GM19238 (cell line): ENCODE results near the gene SAYSD1.
A peak's percentile ranks its signal among the peaks of the same experiment; 100 is the strongest.
"Not testable (repeated sequence)": the region's sequence is repeated elsewhere in the genome, so short reads cannot be mapped to it uniquely, and the experiment has no call there.

Source experiments
- DNase-seq: peaks from one replicate; pipeline ENCODE4 v3.0.0; 2011; ENCODE audit warnings: low spot score; ENCODE audit not compliant: insufficient read length

The SAYSD1 gene

GRCh38 chr6:39114704-39115599 lies at the start of gene SAYSD1:
SAYSD1 (minus strand) TSS chr6:39115186; CDS start chr6:39115089, 97 bp downstream.
- peak; percentile 89 for DNase-seq

GRCh38 chr6:39157511-39157910 lies 42.5 kb upstream of the SAYSD1 start:
- DNase-seq: no peak

DNA sequence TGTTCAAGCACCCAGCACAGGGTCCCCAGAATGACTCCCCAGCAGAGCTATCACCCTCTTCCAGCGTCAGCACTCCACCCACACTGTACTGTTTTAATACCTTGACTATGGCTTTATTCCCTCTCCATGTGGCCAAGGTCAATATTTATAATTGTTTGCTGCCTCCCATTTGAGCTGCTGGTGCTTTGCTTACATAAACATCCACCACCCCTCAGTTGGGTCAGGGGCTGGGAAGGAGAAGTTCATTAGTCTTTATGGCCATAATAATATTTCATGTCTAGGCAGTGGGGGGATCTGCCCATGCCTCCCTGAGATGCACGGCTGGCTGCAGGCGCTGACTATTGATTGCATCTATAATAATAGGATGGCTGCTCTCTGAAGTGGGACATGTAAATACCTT lies 41.8 kb upstream of the SAYSD1 start:
- no peak for DNase-seq

- DNase-seq: no peak
Measured at GRCh38 chr6:39154705-39155104, 39.7 kb upstream of the SAYSD1 start.

- DNase-seq: no peak
Measured at GRCh38 chr6:39153766-39154397, 38.9 kb upstream of the SAYSD1 start.

DNA sequence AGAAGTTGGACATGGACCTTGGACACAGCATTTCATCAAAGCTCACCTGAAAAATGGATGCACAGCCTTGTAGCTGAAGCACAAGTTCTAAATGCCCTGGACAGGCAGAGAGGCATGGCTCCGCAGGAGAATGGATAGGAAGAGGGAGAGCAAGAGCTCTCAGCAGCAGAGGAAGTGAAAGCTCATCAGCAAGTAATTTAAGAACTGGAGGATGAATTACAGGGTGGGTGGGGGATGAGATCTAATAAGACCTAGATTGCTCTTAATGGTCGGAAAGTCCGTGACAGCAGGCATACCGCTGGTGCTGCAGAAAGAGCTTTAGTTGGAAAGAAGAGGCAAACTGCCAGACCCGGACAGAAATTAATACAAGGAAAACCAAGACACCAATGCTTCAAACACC lies 37.3 kb upstream of the SAYSD1 start:
- DNase-seq: no peak

- DNase-seq: no peak
Measured at GRCh38 chr6:39151211-39151610, 36.2 kb upstream of the SAYSD1 start.

DNA sequence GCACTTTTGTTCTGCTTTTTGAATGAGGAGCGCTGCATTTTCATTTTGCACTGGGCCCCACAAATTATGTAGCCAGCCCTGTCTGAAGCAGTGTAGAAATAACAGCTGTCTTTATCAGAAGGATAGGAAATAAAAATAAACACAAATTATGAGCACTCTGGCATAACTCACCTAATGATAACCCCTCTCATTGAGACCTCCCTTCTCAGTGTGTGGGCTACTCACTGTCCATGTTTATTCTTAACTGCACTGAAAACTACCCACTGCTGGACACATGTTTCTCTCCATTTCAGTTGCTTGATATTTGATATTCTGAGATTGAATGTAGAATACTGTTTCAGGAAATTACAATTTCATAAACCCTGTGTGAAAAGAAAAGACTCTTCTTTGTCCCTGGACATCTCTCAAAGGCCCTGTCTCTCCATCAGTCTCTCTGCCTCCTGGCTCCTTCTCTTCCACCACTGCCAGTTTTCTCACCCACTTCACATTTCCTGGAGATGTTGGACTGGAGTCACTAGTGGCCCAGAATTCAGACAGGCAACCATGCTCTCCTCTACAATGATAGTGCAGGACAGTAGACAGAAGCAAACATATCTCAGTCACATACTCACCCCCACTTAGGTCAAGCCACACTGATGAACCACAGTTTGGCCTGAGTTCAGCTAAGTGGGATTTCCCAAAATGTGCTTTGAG lies 29.6 kb upstream of the SAYSD1 start:
- DNase-seq: no peak

GRCh38 chr6:39143238-39143930 lies 28.4 kb upstream of the SAYSD1 start:
- no peak for DNase-seq

GRCh38 chr6:39140556-39141167 lies 25.7 kb upstream of the SAYSD1 start:
- DNase-seq: no peak

- no peak for DNase-seq
Measured at GRCh38 chr6:39137245-39137644, 22.3 kb upstream of the SAYSD1 start.

DNA sequence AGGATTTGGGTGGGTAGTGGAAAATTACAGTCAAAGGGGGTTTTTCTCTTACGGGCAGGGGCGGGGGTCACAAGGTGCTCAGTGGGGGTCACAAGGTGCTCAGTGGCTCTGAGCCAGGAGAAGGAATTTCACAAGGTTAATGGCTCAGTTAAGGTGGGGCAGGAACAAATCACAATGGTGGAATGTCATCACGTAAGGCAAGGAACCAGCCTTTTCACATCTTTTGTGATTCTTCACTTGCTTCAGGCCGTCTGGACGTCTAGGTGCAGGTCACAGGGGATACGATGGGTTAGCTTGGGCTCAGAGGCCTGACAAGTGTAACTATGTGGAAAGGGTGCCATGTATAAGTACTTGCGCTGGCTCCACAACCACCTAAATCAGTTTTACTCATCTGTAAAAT lies 21.2 kb upstream of the SAYSD1 start:
- not testable (repeated sequence) for DNase-seq

- not testable (repeated sequence) for DNase-seq
Measured at GRCh38 chr6:39134761-39135160, 19.8 kb upstream of the SAYSD1 start.

GRCh38 chr6:39130691-39131090 lies 15.7 kb upstream of the SAYSD1 start:
- no peak for DNase-seq

DNA sequence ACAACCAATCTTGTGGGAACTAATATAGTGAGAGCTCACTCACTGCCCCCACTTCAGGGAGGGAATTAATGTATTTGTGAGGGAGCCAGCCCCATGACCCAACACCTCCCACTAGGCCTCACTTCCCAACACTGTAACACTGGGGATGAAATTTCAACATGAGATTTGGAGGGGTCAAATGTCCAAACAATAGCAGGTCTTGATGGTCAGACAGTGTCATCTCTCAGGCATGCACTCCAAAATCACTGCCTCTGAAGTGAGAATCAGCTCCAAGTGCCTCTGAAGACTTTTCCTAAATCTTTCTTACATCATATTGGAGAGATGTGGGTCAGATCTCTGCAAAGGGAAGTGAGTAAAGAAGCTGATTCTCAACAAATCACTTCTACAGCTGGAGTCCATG lies 13.8 kb upstream of the SAYSD1 start:
- DNase-seq: no peak

DNA sequence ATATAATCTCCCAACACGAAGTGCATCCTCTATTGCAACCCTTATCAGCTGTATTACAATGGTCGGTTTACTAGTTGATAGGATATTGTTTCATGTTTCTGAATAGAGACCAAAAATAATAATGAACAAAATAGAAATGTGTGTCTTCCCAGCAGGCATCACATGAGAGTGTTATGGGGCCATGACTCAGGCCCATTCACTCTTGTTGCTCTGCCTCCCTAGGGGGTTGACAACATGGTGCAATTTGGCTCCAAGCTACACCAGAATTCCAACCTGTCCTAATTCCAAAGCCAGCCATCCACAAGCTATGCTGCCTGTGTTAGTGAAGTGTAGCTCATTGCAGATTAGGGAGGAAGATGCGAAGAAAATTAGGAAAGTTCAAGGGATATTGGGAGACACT lies 13.1 kb upstream of the SAYSD1 start:
- DNase-seq: no peak

DNA sequence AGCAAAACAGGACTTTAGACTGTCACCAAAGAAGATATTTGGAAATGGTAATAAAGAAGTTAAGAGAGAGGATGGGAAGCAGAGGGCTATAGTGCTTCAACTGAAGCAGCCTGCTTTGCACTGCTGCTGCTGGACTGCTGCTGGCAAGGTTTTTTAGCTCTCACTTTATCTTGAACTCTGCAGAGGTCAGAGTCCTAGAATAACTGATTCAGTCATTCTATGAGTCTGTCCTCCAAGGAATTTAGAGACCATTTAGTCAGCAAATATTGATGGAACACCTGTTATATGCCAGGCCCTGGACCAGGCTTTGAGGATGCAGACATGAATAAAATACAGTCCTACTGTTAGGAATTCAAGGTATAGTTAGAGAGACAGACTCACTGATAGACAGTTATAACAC lies 9.1 kb upstream of the SAYSD1 start:
- no peak for DNase-seq

- no peak for DNase-seq
Measured at GRCh38 chr6:39118921-39119320, 3.9 kb upstream of the SAYSD1 start.

DNA sequence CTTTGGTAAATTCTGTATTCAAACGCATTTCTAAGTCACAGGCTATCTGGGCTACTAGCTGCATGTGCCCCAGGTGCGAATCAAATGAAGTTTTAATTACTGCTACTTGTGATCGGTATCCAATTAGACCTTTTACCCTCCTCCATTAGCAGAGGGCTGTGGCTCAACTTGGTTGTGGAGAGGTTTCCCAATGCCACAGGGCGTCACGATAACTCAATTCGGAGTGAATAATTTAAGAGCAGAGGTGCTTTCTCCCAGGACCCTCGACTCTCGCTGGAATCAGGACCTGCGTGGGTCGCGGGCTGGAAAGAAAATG lies 640 bp downstream of the SAYSD1 start:
- no peak for DNase-seq

DNA sequence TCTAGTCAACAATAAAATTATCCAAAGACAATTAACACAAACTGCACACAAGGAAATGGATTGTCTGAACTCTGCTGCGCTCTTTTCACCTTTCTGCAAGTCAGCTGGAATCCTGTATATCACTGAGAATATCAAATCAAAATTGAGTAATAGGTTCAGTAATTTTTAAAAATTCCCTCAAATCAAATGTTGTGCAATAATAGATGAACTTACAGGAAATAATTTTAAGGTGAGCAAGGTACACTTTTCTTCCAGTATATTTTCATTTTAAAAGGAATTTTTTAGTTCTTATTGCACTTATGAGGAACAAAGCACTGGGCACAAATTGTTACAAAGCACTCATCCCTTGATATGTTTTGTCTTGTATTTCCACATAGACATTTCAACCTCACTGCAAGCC lies 1.2 kb downstream of the SAYSD1 start:
- DNase-seq: no peak

DNA sequence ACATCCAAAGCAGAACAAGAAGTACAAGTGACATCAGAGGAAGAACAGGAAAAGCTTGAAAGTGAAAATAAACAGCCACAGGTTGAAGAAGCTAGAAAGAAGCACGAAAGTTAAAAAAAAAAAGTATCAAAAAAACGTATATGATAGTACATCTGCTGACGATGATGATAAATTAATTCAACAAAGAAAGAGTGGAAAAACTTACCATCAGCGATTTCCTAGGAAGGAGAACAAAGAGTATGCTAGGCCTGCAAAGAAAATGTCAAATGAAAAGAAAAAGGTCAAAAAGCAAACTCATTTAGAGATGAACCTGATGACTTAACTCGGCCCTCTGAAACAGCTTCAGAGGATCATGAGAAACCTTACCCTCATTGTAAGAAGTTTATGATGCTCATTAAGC lies 3.7 kb downstream of the SAYSD1 start:
- DNase-seq: no peak
